Measurements from ENCODE around the gene DHRS3.

The DHRS3 gene

GRCh38 chr1:12585536-12585935 lies 32.5 kb downstream of the DHRS3 start:
- DNase-seq (ENCODE audit: low read depth) = no peak
- H3K4me3 ChIP-seq (ENCODE audit: low read depth, low read length) = no peak overlapping the region
- TF ChIP-seq, protein P1, sequence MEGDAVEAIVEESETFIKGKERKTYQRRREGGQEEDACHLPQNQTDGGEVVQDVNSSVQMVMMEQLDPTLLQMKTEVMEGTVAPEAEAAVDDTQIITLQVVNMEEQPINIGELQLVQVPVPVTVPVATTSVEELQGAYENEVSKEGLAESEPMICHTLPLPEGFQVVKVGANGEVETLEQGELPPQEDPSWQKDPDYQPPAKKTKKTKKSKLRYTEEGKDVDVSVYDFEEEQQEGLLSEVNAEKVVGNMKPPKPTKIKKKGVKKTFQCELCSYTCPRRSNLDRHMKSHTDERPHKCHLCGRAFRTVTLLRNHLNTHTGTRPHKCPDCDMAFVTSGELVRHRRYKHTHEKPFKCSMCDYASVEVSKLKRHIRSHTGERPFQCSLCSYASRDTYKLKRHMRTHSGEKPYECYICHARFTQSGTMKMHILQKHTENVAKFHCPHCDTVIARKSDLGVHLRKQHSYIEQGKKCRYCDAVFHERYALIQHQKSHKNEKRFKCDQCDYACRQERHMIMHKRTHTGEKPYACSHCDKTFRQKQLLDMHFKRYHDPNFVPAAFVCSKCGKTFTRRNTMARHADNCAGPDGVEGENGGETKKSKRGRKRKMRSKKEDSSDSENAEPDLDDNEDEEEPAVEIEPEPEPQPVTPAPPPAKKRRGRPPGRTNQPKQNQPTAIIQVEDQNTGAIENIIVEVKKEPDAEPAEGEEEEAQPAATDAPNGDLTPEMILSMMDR (IDR thresholded peaks at IDR 0.05; ENCODE audit: insufficient read depth, low read depth, low read length, missing control alignments) = no peak

DNA sequence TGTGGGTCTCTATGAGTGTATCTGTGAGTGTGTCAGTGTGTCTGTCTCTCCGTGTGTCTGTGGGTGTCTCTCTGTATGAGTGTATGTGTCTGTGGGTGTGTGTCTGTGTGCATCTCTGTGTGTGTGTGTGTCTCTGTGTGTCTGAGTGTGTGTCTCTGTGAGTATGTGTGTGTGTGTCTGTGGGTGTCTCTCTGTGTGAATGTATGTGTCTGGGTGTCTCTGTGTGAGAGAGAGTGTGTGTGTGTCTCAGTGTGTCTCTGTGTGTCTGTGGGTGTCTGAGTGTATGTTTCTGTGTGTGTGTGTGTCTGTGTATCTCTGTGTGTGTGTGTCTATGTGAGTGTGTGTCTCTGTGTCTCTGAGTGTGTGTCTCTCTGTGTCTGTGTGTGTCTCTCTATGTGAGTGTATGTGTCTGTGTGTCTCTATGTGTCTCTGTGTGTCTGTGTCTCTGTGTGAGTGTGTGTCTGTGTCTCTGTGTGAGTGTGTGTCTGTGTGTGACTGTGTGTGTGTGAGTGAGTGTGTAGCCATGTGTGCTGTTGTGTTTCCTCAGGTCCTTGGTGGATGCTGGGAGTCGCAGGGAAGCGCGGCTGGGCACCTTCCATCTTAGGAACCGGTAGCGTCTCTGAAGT lies 33.0 kb downstream of the DHRS3 start:
- DNase-seq (ENCODE audit: low read depth) = no peak
- TF ChIP-seq, protein P1 (IDR thresholded peaks at IDR 0.05; ENCODE audit: insufficient read depth, low read depth, low read length, missing control alignments) = no peak
- no peak overlapping the region for H3K4me3 ChIP-seq (ENCODE audit: low read depth, low read length)

DNA sequence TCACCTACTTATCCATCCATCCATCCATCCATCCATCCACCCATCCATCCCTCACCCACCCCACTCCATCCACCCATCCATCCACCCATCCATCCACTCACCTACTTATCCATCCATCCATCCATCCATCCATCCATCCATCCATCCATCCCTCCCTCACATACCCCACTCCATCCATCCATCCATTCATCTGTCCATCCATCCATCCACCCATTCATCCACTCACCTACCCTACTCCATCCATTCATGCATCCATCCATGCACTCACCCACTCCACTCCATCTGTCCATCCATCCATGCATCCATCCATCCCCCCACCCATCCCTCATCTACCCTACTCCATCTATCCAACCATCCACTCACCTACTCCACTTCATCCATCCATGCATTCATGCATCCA lies 34.5 kb downstream of the DHRS3 start:
- TF ChIP-seq, protein P1 (IDR thresholded peaks at IDR 0.05; ENCODE audit: insufficient read depth, low read depth, low read length, missing control alignments) = no peak
- H3K4me3 ChIP-seq (ENCODE audit: low read depth, low read length) = no peak overlapping the region
- no peak for DNase-seq (ENCODE audit: low read depth)

GRCh38 chr1:12582649-12583048 lies 35.4 kb downstream of the DHRS3 start:
- TF ChIP-seq, protein P1 (IDR thresholded peaks at IDR 0.05; ENCODE audit: insufficient read depth, low read depth, low read length, missing control alignments) = no peak
- no peak for DNase-seq (ENCODE audit: low read depth)
- no peak overlapping the region for H3K4me3 ChIP-seq (ENCODE audit: low read depth, low read length)

- TF ChIP-seq, protein P1 (IDR thresholded peaks at IDR 0.05; ENCODE audit: insufficient read depth, low read depth, low read length, missing control alignments) = no peak
- no peak for DNase-seq (ENCODE audit: low read depth)
These were observed 36.8 kb downstream of the DHRS3 start for GRCh38 chr1:12581179-12581578.

DNA sequence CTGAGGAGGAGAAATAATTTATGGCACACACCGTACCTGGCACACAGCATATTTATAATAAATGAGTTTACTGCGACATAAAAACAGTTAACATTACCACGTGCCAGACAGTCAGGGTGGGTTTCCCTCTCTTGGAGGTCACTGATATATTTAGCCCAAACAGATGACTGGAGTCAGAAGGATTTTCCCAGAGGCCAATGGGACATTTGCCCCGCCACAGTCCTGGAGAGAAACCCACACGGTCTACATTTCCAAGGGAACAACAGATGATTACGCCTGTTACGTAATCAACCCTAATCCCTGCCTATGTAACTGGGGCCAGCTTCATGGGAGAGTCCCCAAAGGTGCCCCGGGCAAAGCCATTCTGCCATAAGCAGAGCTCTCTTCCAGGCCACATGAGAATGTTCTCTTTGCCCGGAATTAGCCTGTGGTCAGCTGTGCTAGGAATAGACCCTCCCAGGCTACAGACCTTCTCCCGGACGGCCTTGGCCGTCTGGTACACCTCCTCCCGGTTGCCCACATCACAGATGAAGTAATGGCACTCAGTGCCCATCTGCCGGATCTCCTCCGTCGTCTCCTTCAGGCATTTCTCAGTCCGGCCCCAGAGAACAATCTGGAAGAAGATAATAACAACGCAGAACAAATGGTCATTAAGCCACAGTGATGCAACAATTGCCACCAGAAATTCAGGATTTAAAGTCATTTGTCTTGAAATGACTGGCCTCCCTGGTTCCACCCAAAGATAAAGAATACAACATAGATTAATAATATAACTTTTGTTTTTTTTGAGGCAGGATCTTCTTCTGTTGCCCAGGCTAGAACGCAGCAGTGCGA lies 37.7 kb downstream of the DHRS3 start:
- no peak for DNase-seq (ENCODE audit: low read depth)
- TF ChIP-seq, protein P1 (IDR thresholded peaks at IDR 0.05; ENCODE audit: insufficient read depth, low read depth, low read length, missing control alignments) = no peak
- H3K4me3 ChIP-seq (ENCODE audit: low read depth, low read length) = no peak overlapping the region

More at GRCh38 chr1:12581179-12581578, 36.8 kb downstream of the DHRS3 start:
- no peak overlapping the region for H3K4me3 ChIP-seq (ENCODE audit: low read depth, low read length)
